IMR-90 (cell line): Measurements from ENCODE around the gene HAGHL. TPM values are rescaled to one million over a fixed set of nuclear protein-coding genes. Genes with fewer than 3 reads are reported as not detected.

ENCODE experiments used
- ATAC-seq: fragments of 200-7000 bp; cut with Tn5 transposase; 2 replicates; pipeline ENCODE4 v1.9.1; 2020; ENCODE audit warnings: low read depth, mild to moderate bottlenecking, moderate library complexity
- Bru-seq: library from RNA; stranded (reverse); fragments of 400-500 nt; gene quantifications from one replicate; lab custom pipeline; 2021; lab: Mats Ljungman, UMichigan
- BruChase-seq, 2 experiments: library from RNA; stranded (reverse); fragments of 400-500 nt; gene quantifications; one replicate each; lab custom pipeline; 2021; lab: Mats Ljungman, UMichigan
- BruUV-seq: library from RNA; stranded (reverse); fragments of 400-500 nt; replicated peaks from 2 replicates; lab custom pipeline; 2021; lab: Mats Ljungman, UMichigan
- CTCF ChIA-PET: fragments of 300-600 bp; formaldehyde crosslinking; extraction: SDS; loops from one replicate; lab custom pipeline; 2021; ENCODE audit warnings: antibody characterized with exemption; lab: Yijun Ruan, JAX
- POLR2A ChIA-PET: fragments of 300-600 bp; sonication (Branson Sonifier 250); formaldehyde crosslinking; loops from one replicate; lab custom pipeline; 2022; ENCODE audit warnings: antibody characterized with exemption; ENCODE audit not compliant: unreplicated experiment; lab: Charles Lee
- DNase-seq: peaks from one replicate; pipeline ENCODE4 v3.0.0; 2013
- H2AFZ ChIP-seq: replicated peaks from 2 replicates; pipeline ENCODE3; 2013; ENCODE audit warnings: low read length, mild to moderate bottlenecking; ENCODE audit not compliant: poor library complexity
- H2AK5ac ChIP-seq: 2 replicates; pipeline ENCODE4 v1.6.1; 2013; ENCODE audit warnings: low read depth, low read length, inconsistent platforms
- H2AK9ac ChIP-seq: replicated peaks from 2 replicates; pipeline ENCODE3; 2013; ENCODE audit warnings: mild to moderate bottlenecking, low read depth, low read length, moderate library complexity; ENCODE audit not compliant: poor library complexity
- H2BK120ac ChIP-seq: 2 replicates; pipeline ENCODE4 v1.6.1; 2013; ENCODE audit warnings: low read depth, low read length, inconsistent platforms
- H2BK15ac ChIP-seq: 3 replicates; pipeline ENCODE4 v1.6.1; 2013; ENCODE audit warnings: low read depth, low read length, inconsistent platforms
- H2BK20ac ChIP-seq: 2 replicates; pipeline ENCODE4 v1.6.1; 2013; ENCODE audit warnings: low read depth, mild to moderate bottlenecking, inconsistent platforms, low read length, moderate library complexity
- H2BK5ac ChIP-seq: 2 replicates; pipeline ENCODE4 v1.6.1; 2013; ENCODE audit warnings: mild to moderate bottlenecking, low read depth, low read length, inconsistent platforms; ENCODE audit not compliant: poor library complexity, severe bottlenecking
- H3K14ac ChIP-seq: replicated peaks from 2 replicates; pipeline ENCODE4 v1.6.1; 2013; ENCODE audit warnings: low read depth, low read length, inconsistent platforms
- H3K18ac ChIP-seq: 2 replicates; pipeline ENCODE4 v1.6.1; 2013; ENCODE audit warnings: low read depth, low read length, control low read depth
- H3K23ac ChIP-seq: 2 replicates; pipeline ENCODE4 v1.6.1; 2013; ENCODE audit warnings: low read depth, low read length, inconsistent platforms
- H3K27ac ChIP-seq: 2 replicates; pipeline ENCODE4 v1.5.1; 2013; ENCODE audit warnings: mild to moderate bottlenecking, control low read depth, low read length; ENCODE audit not compliant: insufficient read depth
- H3K27me3 ChIP-seq: 2 replicates; pipeline ENCODE4 v1.6.1; 2013; ENCODE audit warnings: low read length; ENCODE audit not compliant: control insufficient read depth, insufficient read depth
- H3K36me3 ChIP-seq: 2 replicates; pipeline ENCODE4 v1.6.1; 2013; ENCODE audit warnings: low read length, mixed read lengths; ENCODE audit not compliant: control insufficient read depth, insufficient read depth
- H3K4ac ChIP-seq: 2 replicates; pipeline ENCODE4 v1.6.1; 2013; ENCODE audit warnings: low read depth, low read length, inconsistent platforms
- H3K4me1 ChIP-seq: 2 replicates; pipeline ENCODE4 v1.6.1; 2013; ENCODE audit warnings: low read length, mixed read lengths; ENCODE audit not compliant: control insufficient read depth, insufficient read depth
- H3K4me2 ChIP-seq: 2 replicates; pipeline ENCODE4 v1.6.1; 2013; ENCODE audit warnings: low read depth, mild to moderate bottlenecking, control low read depth, low read length, moderate library complexity
- H3K4me3 ChIP-seq: 2 replicates; pipeline ENCODE4 v1.5.1; 2013; ENCODE audit warnings: low read depth, mild to moderate bottlenecking, control low read depth, low read length, moderate library complexity; ENCODE audit not compliant: insufficient read depth
- H3K56ac ChIP-seq: 2 replicates; pipeline ENCODE4 v1.6.1; 2013; ENCODE audit warnings: low read length, inconsistent platforms; ENCODE audit not compliant: insufficient read depth; ENCODE audit errors: extremely low read depth
- H3K79me1 ChIP-seq, 2 experiments: 2 replicates each; pipeline ENCODE4 v1.6.1; 2013; ENCODE audit warnings: low read length in 2 of 2, inconsistent platforms in 1 of 2, low read depth in 1 of 2
- H3K9ac ChIP-seq: 2 replicates; pipeline ENCODE4 v1.6.1; 2013; ENCODE audit warnings: low read depth, low read length, control low read depth
- H3K9me1 ChIP-seq: 2 replicates; pipeline ENCODE4 v1.6.1; 2013; ENCODE audit warnings: low read length, inconsistent platforms; ENCODE audit not compliant: insufficient read depth
- H3K9me3 ChIP-seq: 2 replicates; pipeline ENCODE4 v1.6.1; 2013; ENCODE audit warnings: low read length; ENCODE audit not compliant: control insufficient read depth, insufficient read depth
- H4K20me1 ChIP-seq: 2 replicates; pipeline ENCODE4 v1.6.1; 2013; ENCODE audit warnings: low read length, inconsistent platforms; ENCODE audit not compliant: insufficient read depth
- H4K5ac ChIP-seq: 2 replicates; pipeline ENCODE4 v1.6.1; 2013; ENCODE audit warnings: mild to moderate bottlenecking, low read depth, low read length, control low read depth
- H4K8ac ChIP-seq, 2 experiments: 2 replicates each; pipeline ENCODE4 v1.6.1; 2013; ENCODE audit warnings: low read depth in 2 of 2, low read length in 2 of 2, control low read depth in 1 of 2, inconsistent platforms in 1 of 2
- H4K91ac ChIP-seq: 2 replicates; pipeline ENCODE4 v1.6.1; 2013; ENCODE audit warnings: low read depth, low read length, inconsistent platforms; ENCODE audit not compliant: insufficient read depth
- CHD1 ChIP-seq: IDR thresholded peaks from 2 replicates; pipeline ENCODE4 v1.6.1; 2012; ENCODE audit warnings: low read depth, low read length, improper control_type of control experiment
- MAFK ChIP-seq: IDR thresholded peaks from 2 replicates; pipeline ENCODE4 v1.6.1; 2012; ENCODE audit warnings: low read depth, low read length, improper control_type of control experiment
- NFE2L2 ChIP-seq: fragments of 150-350 bp; IDR thresholded peaks from 2 replicates; pipeline ENCODE4 v1.6.1; 2016; ENCODE audit warnings: low read depth, mild to moderate bottlenecking, low read length
- WGBS, 2 experiments: methylation state at CpG; one replicate each; pipeline versions ENCODE4 v1.1.5 to v1.1.7; 2013; ENCODE audit warnings: missing lambda C conversion rate in 2 of 2; ENCODE audit not compliant: insufficient read length in 1 of 2; ENCODE audit errors: extremely low coverage in 2 of 2; 5-methylcytosine and 5-hydroxymethylcytosine counted together
- dilution Hi-C: fragments of 300-500 bp; cut with HindIII; formaldehyde crosslinking; loops from one replicate; pipeline ENCODE4 v1.14.3; 2018; ENCODE audit warnings: low sequenced_read_pairs; ENCODE audit not compliant: unreplicated experiment
- in situ Hi-C: fragments of 300-500 bp; cut with MboI; formaldehyde crosslinking; loops from 3 replicates; pipeline ENCODE4 v1.14.3; 2019; ENCODE audit warnings: low sequenced_read_pairs, inconsistent platforms, mixed read lengths
- intact Hi-C: fragments of 100-400 bp; cut with micrococcal nuclease; formaldehyde crosslinking; loops from 2 replicates; pipeline ENCODE4 v1.10.0; 2022
- long read RNA-seq: library from polyadenylated mRNA; unstranded; transcript quantifications from one replicate; pipeline ENCODE4 v2.0.0, GENCODE V29; 2021; ENCODE audit not compliant: unreplicated experiment
- polyA plus RNA-seq, 3 experiments: library from polyadenylated mRNA; depleted of rRNA; stranded (reverse); fragments of >200 nt; gene quantifications; 2 replicates each; pipeline ENCODE4 v1.2.3, GENCODE V29; 2012; ENCODE audit warnings: low replicate concordance in 1 of 3
- total RNA-seq: library from RNA; depleted of rRNA; stranded (reverse); fragments of >200 nt; gene quantifications from 2 replicates; pipeline ENCODE4 v1.2.3, GENCODE V29; 2012; rRNA removed
- TF ChIP-seq, protein P1 (sequence below): fragments of 150-350 bp; IDR thresholded peaks from 2 replicates; pipeline ENCODE4 v1.6.1; 2017; ENCODE audit warnings: mild to moderate bottlenecking, antibody characterized with exemption, low read length, low read depth

HAGHL gene, protein sequence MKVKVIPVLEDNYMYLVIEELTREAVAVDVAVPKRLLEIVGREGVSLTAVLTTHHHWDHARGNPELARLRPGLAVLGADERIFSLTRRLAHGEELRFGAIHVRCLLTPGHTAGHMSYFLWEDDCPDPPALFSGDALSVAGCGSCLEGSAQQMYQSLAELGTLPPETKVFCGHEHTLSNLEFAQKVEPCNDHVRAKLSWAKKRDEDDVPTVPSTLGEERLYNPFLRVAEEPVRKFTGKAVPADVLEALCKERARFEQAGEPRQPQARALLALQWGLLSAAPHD
- total RNA-seq = 3.0 and 3.1 TPM in 2 replicates
- 12.5 and 17.5 TPM in 2 replicates for polyA plus RNA-seq (2012; rRNA removed)
- polyA plus RNA-seq (2012; cell fraction: cytosol; rRNA removed) = 12.2 and 17.9 TPM in 2 replicates
- 69.8 and 233 TPM in 2 replicates for polyA plus RNA-seq (2012; cell fraction: nucleus; rRNA removed; ENCODE audit: low replicate concordance)
- Bru-seq, nascent RNA = percentile 39 among the genes with signal in this experiment
- BruChase-seq, experiment 1, labeled RNA remaining after a 6-hour chase = percentile 56 among the genes with signal in this experiment
- BruChase-seq, experiment 2, labeled RNA remaining after a 2-hour chase = percentile 45 among the genes with signal in this experiment
- long read RNA-seq, partial matches to known transcripts = 8 of 19 reads
- long read RNA-seq, other reads (novel, unspliced or antisense) = 9 of 19 reads

DNA sequence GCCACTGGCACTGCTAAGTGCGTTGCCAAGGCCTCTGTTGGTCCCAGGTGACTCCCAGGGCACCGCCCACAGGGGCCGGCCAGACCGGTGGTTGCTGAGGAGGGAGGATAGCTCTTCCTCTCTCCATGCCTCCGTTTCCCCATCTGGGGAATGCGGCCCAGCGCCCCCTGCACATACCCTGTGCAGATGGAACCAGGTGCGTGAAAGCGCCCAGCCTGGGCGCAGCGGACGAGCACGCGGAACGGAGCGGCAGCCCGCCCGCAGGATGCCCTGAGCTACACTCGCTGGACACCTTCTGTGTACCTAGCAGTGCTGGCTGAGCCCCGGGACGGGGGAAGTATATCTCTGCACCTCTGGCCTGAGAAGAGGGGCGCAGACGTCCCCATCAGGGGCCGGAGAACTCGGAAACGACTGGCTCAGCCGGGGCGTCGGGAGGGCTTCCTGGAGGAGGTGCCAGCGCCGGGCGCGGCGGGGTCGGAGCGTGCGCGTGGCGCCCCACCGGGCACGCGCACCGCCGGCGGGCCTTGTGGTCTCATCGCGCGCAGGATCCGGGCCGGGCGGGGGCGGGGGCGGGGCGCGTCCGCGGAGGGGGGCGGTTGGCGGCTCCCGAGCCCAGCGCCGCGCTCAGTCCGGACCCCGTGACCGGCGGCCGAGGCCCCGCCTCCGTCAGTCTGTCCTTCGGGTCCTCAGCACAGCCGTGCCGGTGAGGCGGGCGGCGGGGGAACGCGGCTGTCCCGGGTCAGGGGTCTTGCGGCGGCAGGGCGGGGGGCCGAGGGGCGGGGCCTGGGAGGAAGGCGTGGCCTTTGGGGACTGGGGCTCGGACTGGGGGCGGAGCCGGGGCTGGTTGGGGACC lies at the start of gene HAGHL, which contains the start of gene CCDC78:
HAGHL (plus strand) TSS at position 669 of the 853 bp plus-strand sequence. CDS start 404 bp downstream, outside the sequence.
CCDC78 (minus strand) TSS at position 6 of the 853 bp plus-strand sequence. CDS start 76 bp downstream, outside the sequence.
- TF ChIP-seq MAFK = no peak
- TF ChIP-seq, protein P1, sequence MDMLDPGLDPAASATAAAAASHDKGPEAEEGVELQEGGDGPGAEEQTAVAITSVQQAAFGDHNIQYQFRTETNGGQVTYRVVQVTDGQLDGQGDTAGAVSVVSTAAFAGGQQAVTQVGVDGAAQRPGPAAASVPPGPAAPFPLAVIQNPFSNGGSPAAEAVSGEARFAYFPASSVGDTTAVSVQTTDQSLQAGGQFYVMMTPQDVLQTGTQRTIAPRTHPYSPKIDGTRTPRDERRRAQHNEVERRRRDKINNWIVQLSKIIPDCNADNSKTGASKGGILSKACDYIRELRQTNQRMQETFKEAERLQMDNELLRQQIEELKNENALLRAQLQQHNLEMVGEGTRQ = 0 out of 2 replicates have a peak, but pooled peaks have one; percentile 32
- no peak for TF ChIP-seq CHD1
- TF ChIP-seq NFE2L2 = no peak
- Histone ChIP-seq H3K18ac (peak within 1 kb of the TSS; percentile 50; the same call in 1 of the 2 replicates), H2AK5ac (peak within 1 kb of the TSS; percentile 100), H3K27me3 (no peaks in the 10 kb centered on the region), H2BK120ac (peak within 1 kb of the TSS; percentile 60), H2BK5ac (no peak within 1 kb of the TSS), H2AFZ (peak within 1 kb of the TSS; percentile 93), H3K9me1 (peaks cover 2% of the 10 kb centered on the region; the same call in 1 of the 2 replicates), H3K4me2 (peak within 1 kb of the TSS; percentile 98), H4K5ac (peak within 1 kb of the TSS; percentile 62), H4K91ac (peak within 1 kb of the TSS; percentile 96), H2AK9ac (peak within 1 kb of the TSS; percentile 99), H3K9me3 (no peaks in the 10 kb centered on the region), H3K36me3 (peaks cover 5% of the 10 kb centered on the region; the same call in 1 of the 2 replicates), H3K4ac (peak within 1 kb of the TSS; percentile 98), H3K14ac (peak within 1 kb of the TSS; percentile 99), H2BK20ac (no peak within 1 kb of the TSS), H3K79me1 (peaks cover 0 to 5% of the 10 kb centered on the region in 2 experiments; a peak in 1 of 4 replicates), H3K23ac (peak within 1 kb of the TSS; percentile 99), H3K56ac (no peak within 1 kb of the TSS), H4K20me1 (peaks cover 4% of the 10 kb centered on the region), H3K9ac (peak within 1 kb of the TSS; percentile 90), H2BK15ac (peak within 1 kb of the TSS; percentile 80; the same call in 1 of the 3 replicates), H4K8ac (peak within 1 kb of the TSS; percentile 96 to 100), H3K27ac (peak within 1 kb of the TSS; percentile 76; the same call in 1 of the 2 replicates), H3K4me1 (peaks cover 9% of the 10 kb centered on the region), H3K4me3 (peak within 1 kb of the TSS; percentile 62)
- peak; percentile 56 for ATAC-seq
- dilution Hi-C loops (no loop called here), intact Hi-C loops (loop anchor here (5.0 kb wide), 1 partner anchor 61 kb away; the partner anchor contains the start of genes CHTF18 and RPUSD1), in situ Hi-C loops (no loop called here)
- CTCF ChIA-PET = no interaction called here
- no TSS peak for BruUV-seq
- DNase-seq = peak; percentile 34
- 7% methylated on average over 17 of the region's 88 CpGs; no CpG with 5 or more reads in 1 of the 2 experiments for WGBS, 2 experiments
- POLR2A ChIA-PET = no interaction called here
